ENCODE results near the gene ZDHHC1.
"Not testable (repeated sequence)": the region's sequence is repeated elsewhere in the genome, so short reads cannot be mapped to it uniquely, and the experiment has no call there.

ZDHHC1 gene

DNA sequence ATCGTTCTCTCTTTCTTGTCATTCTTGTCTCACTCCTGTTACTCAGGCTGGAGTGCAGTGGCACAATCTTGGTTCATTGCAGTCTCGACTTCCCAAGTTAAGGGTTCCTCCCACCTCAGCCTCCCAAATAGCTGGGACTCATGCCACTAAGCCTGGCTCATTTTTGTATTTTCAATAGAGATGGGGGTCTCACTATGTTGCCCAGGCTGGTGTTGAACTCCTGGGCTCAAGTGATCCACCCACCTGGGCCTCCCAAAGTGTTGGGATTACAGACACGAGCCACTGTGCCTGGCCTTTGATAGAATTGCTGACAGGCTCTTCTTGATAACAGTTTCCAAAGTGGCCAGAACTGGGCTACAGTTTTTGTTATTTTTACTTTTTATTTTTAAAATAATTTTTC, 55.2 kb downstream of the ZDHHC1 start:
- no peak overlapping the region for H2AFZ ChIP-seq (ENCODE audit: low read length)
- TF ChIP-seq, protein P1, sequence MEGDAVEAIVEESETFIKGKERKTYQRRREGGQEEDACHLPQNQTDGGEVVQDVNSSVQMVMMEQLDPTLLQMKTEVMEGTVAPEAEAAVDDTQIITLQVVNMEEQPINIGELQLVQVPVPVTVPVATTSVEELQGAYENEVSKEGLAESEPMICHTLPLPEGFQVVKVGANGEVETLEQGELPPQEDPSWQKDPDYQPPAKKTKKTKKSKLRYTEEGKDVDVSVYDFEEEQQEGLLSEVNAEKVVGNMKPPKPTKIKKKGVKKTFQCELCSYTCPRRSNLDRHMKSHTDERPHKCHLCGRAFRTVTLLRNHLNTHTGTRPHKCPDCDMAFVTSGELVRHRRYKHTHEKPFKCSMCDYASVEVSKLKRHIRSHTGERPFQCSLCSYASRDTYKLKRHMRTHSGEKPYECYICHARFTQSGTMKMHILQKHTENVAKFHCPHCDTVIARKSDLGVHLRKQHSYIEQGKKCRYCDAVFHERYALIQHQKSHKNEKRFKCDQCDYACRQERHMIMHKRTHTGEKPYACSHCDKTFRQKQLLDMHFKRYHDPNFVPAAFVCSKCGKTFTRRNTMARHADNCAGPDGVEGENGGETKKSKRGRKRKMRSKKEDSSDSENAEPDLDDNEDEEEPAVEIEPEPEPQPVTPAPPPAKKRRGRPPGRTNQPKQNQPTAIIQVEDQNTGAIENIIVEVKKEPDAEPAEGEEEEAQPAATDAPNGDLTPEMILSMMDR (conservative IDR thresholded peaks at IDR 0.05; ENCODE audit: low read length): no peak
- TF ChIP-seq EZH2phosphoT487 (IDR thresholded peaks at IDR 0.05; ENCODE audit: borderline replicate concordance): no peak
- H3K4me3 ChIP-seq (ENCODE audit: low read length, poor library complexity, severe bottlenecking): no peak overlapping the region
- H3K9ac ChIP-seq (ENCODE audit: low read depth, low read length, poor library complexity, severe bottlenecking): no peak overlapping the region
- no peaks in the 10 kb centered on the region for H3K36me3 ChIP-seq (ENCODE audit: insufficient read depth, low read length)
- H3F3A ChIP-seq (ENCODE audit: low read depth): no peaks in the 10 kb centered on the region; the same call in 1 of the 2 replicates
- peaks cover 25% of the 10 kb centered on the region for H3K4me1 ChIP-seq (ENCODE audit: insufficient read depth, low read length, poor library complexity, severe bottlenecking)
- no peak overlapping the region for H3K4me2 ChIP-seq (ENCODE audit: low read depth, low read length, poor library complexity, severe bottlenecking)
- no peaks in the 10 kb centered on the region for H3K79me2 ChIP-seq (ENCODE audit: insufficient read depth, low read length)
- no peaks in the 10 kb centered on the region for H3K9me2 ChIP-seq (replicated peaks; ENCODE audit: low read depth, low read length)
- no peaks in the 10 kb centered on the region for H3K9me3 ChIP-seq (ENCODE audit: insufficient read depth, low read depth, low read length)
- H3K27me3 ChIP-seq (ENCODE audit: insufficient read depth, low read length, poor library complexity, severe bottlenecking): no peaks in the 10 kb centered on the region
- H4K20me1 ChIP-seq (ENCODE audit: insufficient read depth, low read length, poor library complexity, severe bottlenecking): no peaks in the 10 kb centered on the region

DNA sequence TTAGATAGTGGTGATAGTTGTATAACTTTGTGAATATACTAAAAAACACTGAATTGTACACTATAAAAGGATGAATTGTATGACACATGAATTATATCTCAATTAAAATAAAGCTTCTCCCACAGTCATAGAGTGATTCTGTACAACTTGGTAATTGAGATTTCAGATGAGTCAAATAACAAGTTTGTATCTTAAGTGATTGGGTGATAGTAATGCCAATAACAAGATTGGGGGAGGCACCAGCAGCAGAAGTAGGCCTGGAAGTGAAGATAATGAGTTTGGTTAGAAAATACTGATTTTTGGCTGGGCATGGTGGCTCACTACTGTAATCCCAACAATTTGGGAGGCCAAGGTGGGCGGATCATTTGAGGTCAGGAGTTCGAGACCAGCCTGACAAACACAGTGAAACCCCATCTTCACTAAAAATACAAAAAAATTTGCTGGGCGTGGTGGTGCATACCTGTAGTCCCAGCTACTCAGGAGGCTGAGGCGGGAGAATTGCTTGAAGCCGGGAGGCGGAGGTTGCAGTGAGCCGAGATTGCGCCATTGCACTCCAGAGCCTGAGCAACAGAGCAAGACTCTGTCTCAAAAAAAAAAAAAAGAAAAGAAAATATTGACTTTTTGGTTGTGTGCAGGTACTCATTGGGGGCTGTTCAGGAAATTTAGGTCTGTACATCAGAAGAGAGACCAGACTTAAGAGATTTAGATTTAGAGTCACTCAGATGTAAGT, 56.6 kb downstream of the ZDHHC1 start:
- not testable (repeated sequence) for H4K20me1 ChIP-seq (ENCODE audit: insufficient read depth, low read length, poor library complexity, severe bottlenecking); H3K9ac ChIP-seq (ENCODE audit: low read depth, low read length, poor library complexity, severe bottlenecking); H3K9me3 ChIP-seq (ENCODE audit: insufficient read depth, low read depth, low read length)

DNA sequence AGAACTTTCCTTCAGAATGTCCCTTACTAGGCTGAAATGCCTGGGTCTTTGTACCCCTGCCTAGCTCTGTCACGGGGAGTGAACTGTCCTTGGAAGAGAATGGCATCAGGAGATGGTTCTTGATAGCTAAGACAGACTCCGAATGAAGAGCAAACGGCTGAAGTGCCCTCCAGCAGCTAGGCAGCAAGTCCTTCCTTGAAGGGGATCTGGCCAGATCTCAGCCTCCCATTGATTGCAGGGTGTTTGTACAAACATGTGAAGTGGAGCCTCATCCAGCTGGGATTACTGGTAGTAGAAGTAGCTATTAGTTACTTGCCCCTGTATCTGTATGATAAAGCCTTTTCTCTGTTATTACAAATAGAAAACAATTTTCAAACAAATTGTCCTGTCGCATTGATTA, 58.7 kb downstream of the ZDHHC1 start:
- Histone ChIP-seq H3K9ac (ENCODE audit: low read depth, low read length, poor library complexity, severe bottlenecking) (no peak overlapping the region), H3K4me1 (ENCODE audit: insufficient read depth, low read length, poor library complexity, severe bottlenecking) (peaks cover 16% of the 10 kb centered on the region), H3F3A (ENCODE audit: low read depth) (no peaks in the 10 kb centered on the region), H4K20me1 (ENCODE audit: insufficient read depth, low read length, poor library complexity, severe bottlenecking) (no peaks in the 10 kb centered on the region), H3K9me3 (ENCODE audit: insufficient read depth, low read depth, low read length) (no peaks in the 10 kb centered on the region), H3K79me2 (ENCODE audit: insufficient read depth, low read length) (no peaks in the 10 kb centered on the region), H2AFZ (ENCODE audit: low read length) (no peak overlapping the region), H3K4me3 (ENCODE audit: low read length, poor library complexity, severe bottlenecking) (no peak overlapping the region), H3K9me2 (replicated peaks; ENCODE audit: low read depth, low read length) (no peaks in the 10 kb centered on the region), H3K4me2 (ENCODE audit: low read depth, low read length, poor library complexity, severe bottlenecking) (no peak overlapping the region), H3K27me3 (ENCODE audit: insufficient read depth, low read length, poor library complexity, severe bottlenecking) (no peaks in the 10 kb centered on the region), H3K36me3 (ENCODE audit: insufficient read depth, low read length) (no peaks in the 10 kb centered on the region)
- TF ChIP-seq EZH2phosphoT487 (IDR thresholded peaks at IDR 0.05; ENCODE audit: borderline replicate concordance): no peak
- TF ChIP-seq, protein P1 (conservative IDR thresholded peaks at IDR 0.05; ENCODE audit: low read length): no peak

More for the DNA sequence above, 56.6 kb downstream of the ZDHHC1 start:
- not testable (repeated sequence) for H2AFZ ChIP-seq (ENCODE audit: low read length); H3K4me2 ChIP-seq (ENCODE audit: low read depth, low read length, poor library complexity, severe bottlenecking); H3K36me3 ChIP-seq (ENCODE audit: insufficient read depth, low read length); H3K27me3 ChIP-seq (ENCODE audit: insufficient read depth, low read length, poor library complexity, severe bottlenecking); H3K4me3 ChIP-seq (ENCODE audit: low read length, poor library complexity, severe bottlenecking); H3F3A ChIP-seq (ENCODE audit: low read depth); H3K79me2 ChIP-seq (ENCODE audit: insufficient read depth, low read length); H3K9me2 ChIP-seq (replicated peaks; ENCODE audit: low read depth, low read length)
- peaks cover 19% of the 10 kb centered on the region for H3K4me1 ChIP-seq (ENCODE audit: insufficient read depth, low read length, poor library complexity, severe bottlenecking)

DNA sequence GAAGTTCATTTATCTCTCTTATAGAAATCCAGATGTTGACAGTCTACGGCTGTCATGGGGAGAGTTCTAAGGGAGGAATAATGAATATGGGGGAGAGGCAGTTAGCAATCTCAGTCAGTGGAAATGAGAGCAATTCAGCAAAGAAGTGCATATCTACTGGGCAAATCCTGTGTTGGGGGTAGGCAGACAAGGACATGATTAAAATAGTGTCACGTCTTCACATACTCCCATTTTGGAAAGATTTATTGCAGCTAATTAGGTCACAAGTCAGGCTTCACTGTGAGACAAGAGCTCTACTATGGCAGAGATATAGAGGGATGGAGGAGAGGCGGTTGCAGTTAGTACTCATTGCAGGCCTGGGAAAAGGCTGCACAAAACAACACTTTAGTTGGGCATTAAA, 59.9 kb downstream of the ZDHHC1 start:
- H3K9ac ChIP-seq (ENCODE audit: low read depth, low read length, poor library complexity, severe bottlenecking): no peak overlapping the region
- H3K9me2 ChIP-seq (replicated peaks; ENCODE audit: low read depth, low read length): no peaks in the 10 kb centered on the region
- H3K36me3 ChIP-seq (ENCODE audit: insufficient read depth, low read length): no peaks in the 10 kb centered on the region
- no peak overlapping the region for H3K4me3 ChIP-seq (ENCODE audit: low read length, poor library complexity, severe bottlenecking)
- no peaks in the 10 kb centered on the region for H3K79me2 ChIP-seq (ENCODE audit: insufficient read depth, low read length)
- no peaks in the 10 kb centered on the region for H3F3A ChIP-seq (ENCODE audit: low read depth)
- no peak overlapping the region for H3K4me2 ChIP-seq (ENCODE audit: low read depth, low read length, poor library complexity, severe bottlenecking)
- TF ChIP-seq, protein P1 (conservative IDR thresholded peaks at IDR 0.05; ENCODE audit: low read length): no peak
- no peak for TF ChIP-seq EZH2phosphoT487 (IDR thresholded peaks at IDR 0.05; ENCODE audit: borderline replicate concordance)
- peaks cover 16% of the 10 kb centered on the region for H3K4me1 ChIP-seq (ENCODE audit: insufficient read depth, low read length, poor library complexity, severe bottlenecking)
- no peaks in the 10 kb centered on the region for H3K9me3 ChIP-seq (ENCODE audit: insufficient read depth, low read depth, low read length)
- H4K20me1 ChIP-seq (ENCODE audit: insufficient read depth, low read length, poor library complexity, severe bottlenecking): no peaks in the 10 kb centered on the region
- H2AFZ ChIP-seq (ENCODE audit: low read length): no peak overlapping the region
- no peaks in the 10 kb centered on the region for H3K27me3 ChIP-seq (ENCODE audit: insufficient read depth, low read length, poor library complexity, severe bottlenecking)

DNA sequence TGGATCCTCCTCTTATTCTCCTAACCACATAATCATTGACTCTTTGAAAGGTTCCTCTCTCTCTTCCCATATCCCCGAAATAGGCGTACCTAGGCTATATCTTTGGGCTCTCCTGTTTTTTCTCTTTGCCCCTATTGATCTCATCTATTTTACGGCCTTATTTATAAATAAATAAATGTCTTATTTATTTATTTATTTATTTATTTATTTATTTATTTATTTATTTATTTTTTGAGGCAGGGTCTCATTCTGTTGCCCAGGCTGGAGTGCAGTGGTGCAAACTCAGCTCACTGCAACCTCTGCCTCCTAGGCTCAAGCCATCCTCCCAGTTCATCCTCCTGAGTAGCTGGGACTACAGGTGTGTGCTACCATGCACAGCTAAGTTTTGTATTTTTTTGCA, 63.8 kb downstream of the ZDHHC1 start:
- not testable (repeated sequence) for H3K27me3 ChIP-seq (ENCODE audit: insufficient read depth, low read length, poor library complexity, severe bottlenecking); H2AFZ ChIP-seq (ENCODE audit: low read length); H3F3A ChIP-seq (ENCODE audit: low read depth); H3K36me3 ChIP-seq (ENCODE audit: insufficient read depth, low read length); H4K20me1 ChIP-seq (ENCODE audit: insufficient read depth, low read length, poor library complexity, severe bottlenecking); H3K79me2 ChIP-seq (ENCODE audit: insufficient read depth, low read length); H3K4me2 ChIP-seq (ENCODE audit: low read depth, low read length, poor library complexity, severe bottlenecking); H3K9me3 ChIP-seq (ENCODE audit: insufficient read depth, low read depth, low read length); H3K9me2 ChIP-seq (replicated peaks; ENCODE audit: low read depth, low read length); H3K4me3 ChIP-seq (ENCODE audit: low read length, poor library complexity, severe bottlenecking); H3K9ac ChIP-seq (ENCODE audit: low read depth, low read length, poor library complexity, severe bottlenecking)
- H3K4me1 ChIP-seq (ENCODE audit: insufficient read depth, low read length, poor library complexity, severe bottlenecking): peaks cover 14% of the 10 kb centered on the region

Data from Loucy (cell line).